B cell (primary cell): Measurements from ENCODE around the gene TECR. TPM values are rescaled to one million over a fixed set of nuclear protein-coding genes. Genes with fewer than 3 reads are reported as not detected.

Source experiments
- ATAC-seq: fragments of 200-7000 bp; cut with Tn5 transposase; one replicate; pipeline ENCODE4 v1.10.0; 2021; ENCODE audit warnings: low read depth, mild to moderate bottlenecking, moderate number of reproducible peaks, moderate library complexity
- CTCF ChIA-PET: fragments of 350-600 bp; sonication (Branson Sonifier 250); formaldehyde crosslinking; loops from one replicate; lab custom pipeline; 2021; ENCODE audit warnings: antibody characterized with exemption, inconsistent platforms; lab: Charles Lee
- POLR2A ChIA-PET: fragments of 350-600 bp; sonication (Branson Sonifier 250); formaldehyde crosslinking; loops from one replicate; lab custom pipeline; 2021; ENCODE audit warnings: antibody characterized with exemption; lab: Charles Lee
- DNase-seq: peaks from one replicate; pipeline ENCODE4 v3.0.0; 2013
- H2AFZ ChIP-seq: 2 replicates; pipeline ENCODE4 v1.6.1; 2012; ENCODE audit warnings: mild to moderate bottlenecking, low read depth, low read length; ENCODE audit not compliant: insufficient read depth, poor library complexity, severe bottlenecking
- H3K27ac ChIP-seq, 2 donors: 1 replicate in 1 of 2; 2 replicates in 1 of 2; pipeline ENCODE4 v1.5.1; 2012 to 2013; ENCODE audit warnings: low read length in 2 of 2, mild to moderate bottlenecking in 2 of 2, moderate library complexity in 1 of 2
- H3K27me3 ChIP-seq, 4 experiments: fragments of 200-600 bp in 1 of 4; sonication (generic) in 1 of 4; replicated peaks in 1 of 4; 1 replicate in 2 of 4; 2 replicates in 2 of 4; pipeline versions ENCODE4 v1.6.1 to v1.7.0; 2013 to 2016; ENCODE audit warnings: low read length in 3 of 4, mild to moderate bottlenecking in 2 of 4, mixed read lengths in 1 of 4, moderate library complexity in 1 of 4; ENCODE audit not compliant: insufficient read depth in 4 of 4, control insufficient read depth in 3 of 4; ENCODE audit errors: control extremely low read depth in 1 of 4
- H3K36me3 ChIP-seq, 2 experiments: replicated peaks in 1 of 2; 1 replicate in 1 of 2; 2 replicates in 1 of 2; pipeline versions ENCODE4 v1.6.1 to v1.7.1; 2013; ENCODE audit warnings: low read length in 1 of 2; ENCODE audit not compliant: insufficient read depth in 2 of 2, control insufficient read depth in 1 of 2; ENCODE audit errors: control extremely low read depth in 1 of 2, extremely low read depth in 1 of 2
- H3K4me1 ChIP-seq, 2 donors: fragments of 200-600 bp in 1 of 2; sonication (generic) in 1 of 2; 1 replicate in 1 of 2; 2 replicates in 1 of 2; pipeline versions ENCODE4 v1.5.1 to v1.6.1; 2013 to 2017; ENCODE audit warnings: low read length in 2 of 2; ENCODE audit not compliant: control insufficient read depth in 2 of 2, insufficient read depth in 2 of 2
- H3K4me2 ChIP-seq: replicated peaks from 2 replicates; pipeline ENCODE3; 2012; ENCODE audit warnings: mild to moderate bottlenecking, low read depth, low read length; ENCODE audit not compliant: poor library complexity, severe bottlenecking
- H3K4me3 ChIP-seq, 5 experiments: fragments of 200-600 bp in 1 of 5; sonication (generic) in 1 of 5; 1 replicate in 3 of 5; 2 replicates in 2 of 5; pipeline versions ENCODE4 v1.5.1 to v1.7.0; 2011 to 2016; ENCODE audit warnings: low read length in 4 of 5, mild to moderate bottlenecking in 4 of 5, low read depth in 2 of 5, control low read depth in 1 of 5, moderate library complexity in 1 of 5; ENCODE audit not compliant: insufficient read depth in 1 of 5; ENCODE audit errors: control extremely low read depth in 1 of 5, extremely low read depth in 1 of 5
- H3K79me2 ChIP-seq: fragments of 200-600 bp; sonication (generic); one replicate; pipeline ENCODE4 v1.6.0; 2016; ENCODE audit warnings: low read length; ENCODE audit not compliant: control insufficient read depth, insufficient read depth
- H3K9ac ChIP-seq: fragments of 200-600 bp; sonication (generic); 2 replicates; pipeline ENCODE4 v1.6.1; 2017; ENCODE audit warnings: mild to moderate bottlenecking, low read length, moderate library complexity
- H3K9me3 ChIP-seq, 3 donors: one replicate each; pipeline versions ENCODE4 v1.6.1 to v1.7.1; 2013; ENCODE audit warnings: low read length in 2 of 3; ENCODE audit not compliant: control insufficient read depth in 2 of 3, insufficient read depth in 1 of 3; ENCODE audit errors: control extremely low read depth in 1 of 3
- H4K20me1 ChIP-seq: 2 replicates; pipeline ENCODE4 v1.6.0; 2012; ENCODE audit warnings: mild to moderate bottlenecking, low read length; ENCODE audit not compliant: insufficient read depth, control insufficient read depth, poor library complexity, severe bottlenecking
- H3K27ac Mint-ChIP-seq: one replicate; pipeline ENCODE4 v1.8.0; 2021; ENCODE audit warnings: mixed read lengths
- H3K27me3 Mint-ChIP-seq: one replicate; pipeline ENCODE4 v1.8.0; 2021; ENCODE audit warnings: mixed read lengths
- H3K4me1 Mint-ChIP-seq: one replicate; pipeline ENCODE4 v1.8.0; 2021; ENCODE audit warnings: mixed read lengths
- H3K4me3 Mint-ChIP-seq: one replicate; pipeline ENCODE4 v1.8.0; 2021; ENCODE audit warnings: mixed read lengths
- H3K9me3 Mint-ChIP-seq: one replicate; pipeline ENCODE4 v1.8.0; 2022; ENCODE audit warnings: mixed read lengths; ENCODE audit not compliant: insufficient read depth
- CTCF ChIP-seq: fragments of 200-600 bp; IDR thresholded peaks from one replicate; pipeline ENCODE4 v1.8.0; 2022; ENCODE audit warnings: antibody characterized with exemption, mild to moderate bottlenecking
- EZH2 ChIP-seq: IDR thresholded peaks from 2 replicates; pipeline ENCODE4 v1.6.1; 2012; ENCODE audit warnings: borderline replicate concordance, low read depth, mild to moderate bottlenecking, moderate library complexity, low read length; ENCODE audit not compliant: insufficient read depth, poor library complexity, severe bottlenecking
- WGBS: methylation state at CpG from one replicate; pipeline ENCODE4 v1.1.5; 2013; ENCODE audit warnings: missing lambda C conversion rate; ENCODE audit not compliant: insufficient coverage; 5-methylcytosine and 5-hydroxymethylcytosine counted together
- intact Hi-C: fragments of 100-400 bp; cut with micrococcal nuclease; formaldehyde crosslinking; loops from one replicate; pipeline ENCODE4 v1.10.0; 2022
- polyA plus RNA-seq: library from polyadenylated mRNA; depleted of rRNA; stranded (reverse); fragments of >200 nt; gene quantifications from 2 replicates; pipeline ENCODE4 v1.2.3, GENCODE V29; 2012
- total RNA-seq, 2 donors: library from RNA; stranded (reverse); fragments of 120-200 nt in 1 of 2; gene quantifications; 1 replicate in 1 of 2; 2 replicates in 1 of 2; pipeline versions ENCODE4 v1.2.3 to v1.2.4, GENCODE V29; 2013 to 2022

TECR gene
- total and polyA plus RNA-seq, 2 donors (not counting 1 experiment from before 2014, with no cell fraction given), result 68.9 to 129 TPM

GRCh38 chr19:14553042-14553938 lies 23.9 kb downstream of the TECR start:
- H3K9me3 ChIP-seq, result no peaks in the 10 kb centered on the region
- H3K27me3 ChIP-seq, result no peaks in the 10 kb centered on the region
- ATAC-seq, result no peak
- Mint-ChIP-seq H3K27ac (no peak overlapping the region), H3K4me1 (peaks cover 42% of the 10 kb centered on the region), H3K27me3 (no peaks in the 10 kb centered on the region), H3K9me3 (no peaks in the 10 kb centered on the region), H3K4me3 (no peak overlapping the region)
- CTCF ChIA-PET, result interaction anchor here (0.6 to 4.3 kb wide), 3 partner anchors 9 to 49 kb away, joined by 3 to 16 read pairs (median 4); no protein-coding TSS in a partner anchor
- peaks cover 22 to 33% of the 10 kb centered on the region in 2 donors for H3K4me1 ChIP-seq
- H2AFZ ChIP-seq, result no peak overlapping the region
- POLR2A ChIA-PET, result no interaction called here
- H3K9ac ChIP-seq, result no peak overlapping the region
- peaks cover 0 to 11% of the 10 kb centered on the region in 2 experiments for H3K36me3 ChIP-seq
- WGBS, result 97% methylated on average over 34 of the region's 35 CpGs
- intact Hi-C loops, result no loop called here
- no peak for DNase-seq
- H3K27ac ChIP-seq, result no peak overlapping the region
- no peak overlapping the region for H3K4me2 ChIP-seq
- no peak overlapping the region for H3K4me3 ChIP-seq
- H3K79me2 ChIP-seq, result peaks cover 87% of the 10 kb centered on the region
- TF ChIP-seq EZH2, result no peak
- no peak for TF ChIP-seq CTCF
- peaks cover 64% of the 10 kb centered on the region for H4K20me1 ChIP-seq

GRCh38 chr19:14553939-14554243 lies 24.5 kb downstream of the TECR start:
- no peak overlapping the region for H3K27ac ChIP-seq
- no peak for DNase-seq
- H3K36me3 ChIP-seq, result peaks cover 0 to 8% of the 10 kb centered on the region in 2 experiments
- no peak for ATAC-seq
- H3K4me1 Mint-ChIP-seq, result peaks cover 42% of the 10 kb centered on the region
- H3K4me1 ChIP-seq, result peaks cover 22 to 33% of the 10 kb centered on the region in 2 donors
- CTCF ChIA-PET, result interaction anchor here (0.6 to 4.3 kb wide), 5 partner anchors 10 to 530 kb away, joined by 3 to 36 read pairs (median 4); no protein-coding TSS in a partner anchor
- H3K9ac ChIP-seq, result no peak overlapping the region
- no peak overlapping the region for H2AFZ ChIP-seq
- H3K9me3 Mint-ChIP-seq, result no peaks in the 10 kb centered on the region
- TF ChIP-seq EZH2 (no peak), CTCF (no peak)
- H3K79me2 ChIP-seq, result peaks cover 89% of the 10 kb centered on the region
- POLR2A ChIA-PET, result interaction anchor here (1.0 kb wide), 1 partner anchor 56 kb away, joined by 3 read pairs; no protein-coding TSS in a partner anchor
- H3K4me2 ChIP-seq, result no peak overlapping the region
- H4K20me1 ChIP-seq, result peaks cover 70% of the 10 kb centered on the region
- no peak overlapping the region for H3K4me3 Mint-ChIP-seq
- intact Hi-C loops, result no loop called here
- no peak overlapping the region for H3K4me3 ChIP-seq
- H3K9me3 ChIP-seq, result peaks cover 0 to 3% (median 0%) of the 10 kb centered on the region in 3 donors
- no peak overlapping the region for H3K27ac Mint-ChIP-seq
- no peaks in the 10 kb centered on the region for H3K27me3 ChIP-seq
- no peaks in the 10 kb centered on the region for H3K27me3 Mint-ChIP-seq
- 79% methylated on average over 9 of the region's 9 CpGs for WGBS
